ENCODE results near the gene CYP24A1. TPM values are rescaled to one million over a fixed set of nuclear protein-coding genes. Genes with fewer than 3 reads are reported as not detected.

The CYP24A1 gene
- total RNA-seq, 1 donor from 2014 or later = 1.2 TPM

GRCh38 chr20:54203281-54203680 lies 29.5 kb upstream of the CYP24A1 start:
- DNase-seq (ENCODE audit: low spot score) = no peak

- DNase-seq (ENCODE audit: low spot score) = no peak
These were observed 27.6 kb upstream of the CYP24A1 start for GRCh38 chr20:54201268-54201846.

GRCh38 chr20:54200487-54201267 lies 26.9 kb upstream of the CYP24A1 start:
- peak; percentile 56 for DNase-seq (ENCODE audit: low spot score)

- peak; percentile 78 for DNase-seq (ENCODE audit: low spot score)
These were observed 26.0 kb upstream of the CYP24A1 start for GRCh38 chr20:54199721-54200176.

- no peak for DNase-seq (ENCODE audit: low spot score)
These were observed 25.5 kb upstream of the CYP24A1 start for GRCh38 chr20:54199283-54199682.

GRCh38 chr20:54197621-54198604 lies 24.1 kb upstream of the CYP24A1 start:
- DNase-seq (ENCODE audit: low spot score) = peak; percentile 79

- DNase-seq (ENCODE audit: low spot score) = no peak
These were observed 22.0 kb upstream of the CYP24A1 start for GRCh38 chr20:54195483-54196472.

GRCh38 chr20:54194724-54195438 lies 21.1 kb upstream of the CYP24A1 start:
- DNase-seq (ENCODE audit: low spot score) = peak; percentile 65

GRCh38 chr20:54193817-54194216 lies 20.0 kb upstream of the CYP24A1 start:
- DNase-seq (ENCODE audit: low spot score) = no peak

- no peak for DNase-seq (ENCODE audit: low spot score)
These were observed 16.4 kb upstream of the CYP24A1 start for GRCh38 chr20:54190217-54190616.

- DNase-seq (ENCODE audit: low spot score) = no peak
These were observed 15.8 kb upstream of the CYP24A1 start for GRCh38 chr20:54189630-54190029.

- DNase-seq (ENCODE audit: low spot score) = peak; percentile 47
These were observed 14.5 kb upstream of the CYP24A1 start for GRCh38 chr20:54188132-54188849.

- peak; percentile 53 for DNase-seq (ENCODE audit: low spot score)
These were observed 11.3 kb upstream of the CYP24A1 start for GRCh38 chr20:54184904-54185626.

GRCh38 chr20:54184071-54184470 lies 10.3 kb upstream of the CYP24A1 start:
- DNase-seq (ENCODE audit: low spot score) = no peak

GRCh38 chr20:54180931-54181330 lies 7.1 kb upstream of the CYP24A1 start:
- no peak for DNase-seq (ENCODE audit: low spot score)

GRCh38 chr20:54179946-54180345 lies 6.2 kb upstream of the CYP24A1 start:
- DNase-seq (ENCODE audit: low spot score) = no peak

- no peak for DNase-seq (ENCODE audit: low spot score)
These were observed 4.5 kb upstream of the CYP24A1 start for GRCh38 chr20:54178256-54178655.

- no peak for DNase-seq (ENCODE audit: low spot score)
These were observed 3.6 kb upstream of the CYP24A1 start for GRCh38 chr20:54177378-54177777.

GRCh38 chr20:54176610-54177009 lies 2.8 kb upstream of the CYP24A1 start:
- no peak for DNase-seq (ENCODE audit: low spot score)

Data from umbilical cord (tissue), 2 donors.